ENCODE results near the gene SLC1A1.

DNA sequence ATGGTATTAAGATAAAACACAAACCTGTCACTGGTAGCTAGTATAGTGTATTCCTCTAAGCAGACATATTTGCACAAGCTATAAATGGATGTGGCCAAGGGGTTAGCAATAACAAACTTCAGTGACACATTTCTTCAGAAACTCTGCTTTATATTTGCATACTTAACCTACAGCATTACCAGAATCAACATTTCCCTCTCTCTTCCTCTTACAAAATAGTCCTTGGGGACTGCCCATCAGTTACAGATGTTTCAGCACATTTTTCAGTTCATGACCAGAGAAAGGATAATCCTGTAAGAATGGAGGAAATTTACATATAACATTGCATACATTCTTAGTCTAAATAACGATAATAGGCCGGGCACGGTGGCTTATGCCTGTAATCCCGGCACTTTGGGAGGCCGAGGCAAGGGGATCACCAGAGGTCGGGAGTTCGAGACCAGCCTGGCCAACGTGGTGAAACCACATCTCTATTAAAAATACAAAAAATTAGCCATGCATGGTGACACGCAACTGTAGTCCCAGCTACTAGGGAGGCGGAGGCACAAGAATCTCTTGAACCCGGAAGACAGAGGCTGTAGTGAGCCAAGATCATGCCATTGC is 25.3 kb upstream of the SLC1A1 start:
- TF ChIP-seq, protein P1, sequence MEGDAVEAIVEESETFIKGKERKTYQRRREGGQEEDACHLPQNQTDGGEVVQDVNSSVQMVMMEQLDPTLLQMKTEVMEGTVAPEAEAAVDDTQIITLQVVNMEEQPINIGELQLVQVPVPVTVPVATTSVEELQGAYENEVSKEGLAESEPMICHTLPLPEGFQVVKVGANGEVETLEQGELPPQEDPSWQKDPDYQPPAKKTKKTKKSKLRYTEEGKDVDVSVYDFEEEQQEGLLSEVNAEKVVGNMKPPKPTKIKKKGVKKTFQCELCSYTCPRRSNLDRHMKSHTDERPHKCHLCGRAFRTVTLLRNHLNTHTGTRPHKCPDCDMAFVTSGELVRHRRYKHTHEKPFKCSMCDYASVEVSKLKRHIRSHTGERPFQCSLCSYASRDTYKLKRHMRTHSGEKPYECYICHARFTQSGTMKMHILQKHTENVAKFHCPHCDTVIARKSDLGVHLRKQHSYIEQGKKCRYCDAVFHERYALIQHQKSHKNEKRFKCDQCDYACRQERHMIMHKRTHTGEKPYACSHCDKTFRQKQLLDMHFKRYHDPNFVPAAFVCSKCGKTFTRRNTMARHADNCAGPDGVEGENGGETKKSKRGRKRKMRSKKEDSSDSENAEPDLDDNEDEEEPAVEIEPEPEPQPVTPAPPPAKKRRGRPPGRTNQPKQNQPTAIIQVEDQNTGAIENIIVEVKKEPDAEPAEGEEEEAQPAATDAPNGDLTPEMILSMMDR (IDR thresholded peaks at IDR 0.05) = no peak
- no peak for TF ChIP-seq POLR2A (IDR thresholded peaks at IDR 0.05)
